ENCODE data around the gene PHLDA2. TPM values are rescaled to one million over a fixed set of nuclear protein-coding genes. Genes with fewer than 3 reads are reported as not detected.

Gene PHLDA2
- polyA plus RNA-seq, 2 of the 4 experiments (the other 2 are of a cell fraction) = 7.0 to 49.6 TPM

- no peak for DNase-seq (ENCODE audit: low read depth in 1 of 2, low spot score in 1 of 2)
Measured at GRCh38 chr11:2942447-2942846, 13.2 kb upstream of the PHLDA2 start.

DNA sequence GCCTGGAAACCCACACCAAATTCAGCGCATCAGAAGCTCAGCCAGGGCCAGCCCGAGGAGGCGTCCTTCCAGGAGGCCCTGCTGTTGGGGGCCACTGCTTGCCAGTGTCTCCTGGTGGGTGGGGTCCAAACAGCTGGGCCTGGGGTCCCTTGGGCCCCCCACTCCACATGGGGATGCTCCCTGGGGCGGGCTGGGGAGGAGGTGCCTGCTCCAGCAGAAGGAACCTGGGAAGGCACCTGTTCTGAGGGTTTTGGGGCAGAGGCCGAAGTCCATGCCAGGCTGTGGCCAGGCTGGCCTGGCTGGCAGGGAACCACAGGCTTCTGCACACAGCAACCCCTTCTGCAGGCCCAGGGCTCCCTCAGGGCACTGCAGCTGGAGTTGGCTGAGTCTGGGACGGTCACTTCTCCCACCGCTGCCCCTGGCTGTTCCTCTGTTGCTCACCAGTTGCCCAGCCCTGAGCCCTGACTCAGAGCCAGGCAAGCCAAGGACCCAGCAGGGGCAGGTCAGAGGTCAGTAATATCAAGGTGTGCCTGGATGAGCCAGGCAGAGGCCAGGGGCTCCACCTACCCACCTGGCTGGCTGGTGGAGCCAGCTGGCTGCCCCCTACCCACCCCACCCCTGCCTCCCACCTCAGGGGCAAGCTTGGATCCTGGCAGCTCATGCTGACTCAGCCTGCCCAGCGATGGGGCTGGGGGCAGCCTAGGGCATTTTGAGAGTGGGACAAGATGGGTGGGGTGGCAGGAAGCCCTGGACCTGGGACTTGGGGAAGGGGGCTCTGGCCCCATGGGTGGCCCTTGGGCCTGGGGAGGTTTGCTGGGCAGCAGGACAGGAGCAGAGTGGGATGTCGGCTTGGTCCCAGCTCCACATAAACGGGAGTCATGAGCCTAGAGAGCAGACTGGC, 12.0 kb upstream of the PHLDA2 start:
- CTCF ChIA-PET = interaction anchor here (0.7 to 7.6 kb wide), 8 partner anchors 9 to 151 kb away, joined by 3 to 74 read pairs (median 4); partner anchors contain the start of gene PHLDA2
- Histone ChIP-seq H3K4me3 (no peak overlapping the region), H3K9me3 (peaks cover 20% of the 10 kb centered on the region), H3K27ac (peak overlapping the region; percentile 68 to 85), H3K4me1 (peaks cover 23% of the 10 kb centered on the region), H3K4me2 (peak overlapping the region; percentile 65)
- POLR2A ChIA-PET = interaction anchor here (0.6 to 2.8 kb wide), 3 partner anchors 11 to 34 kb away, joined by 3 to 16 read pairs (median 3); partner anchors contain the start of gene PHLDA2
- 43% methylated on average over 7 of the region's 10 CpGs for WGBS (ENCODE audit: missing lambda C conversion rate)
- FAIRE-seq (no peak), ATAC-seq (peak; percentile 74 to 76), DNase-seq (ENCODE audit: low read depth in 1 of 2, low spot score in 1 of 2) (peak in 1 of 2 experiments; percentile 56)
- no peak for TF ChIP-seq TFCP2L1 (CRISPR knock-in tag; IDR thresholded peaks at IDR 0.05)
- peak; percentile 33 for TF ChIP-seq MAFK (IDR thresholded peaks at IDR 0.05; ENCODE audit: partially characterized antibody)

More at GRCh38 chr11:2942447-2942846, 13.2 kb upstream of the PHLDA2 start:
- no peak for ATAC-seq
- peak overlapping the region in 1 of 2 experiments; percentile 21; a peak in 1 of 6 replicates for H3K27ac ChIP-seq
- H3K4me1 ChIP-seq = peaks cover 23% of the 10 kb centered on the region
- no peak for TF ChIP-seq BHLHE40 (IDR thresholded peaks at IDR 0.05; ENCODE audit: low read depth, low read length)
- TF ChIP-seq GATA3 (IDR thresholded peaks at IDR 0.05; ENCODE audit: borderline replicate concordance) = no peak
- no peak for TF ChIP-seq FOSL2 (IDR thresholded peaks at IDR 0.05)
- no peak for TF ChIP-seq FOSL2 (CRISPR knock-in tag; IDR thresholded peaks at IDR 0.05)
- no peak for TF ChIP-seq ZFP36 (IDR thresholded peaks at IDR 0.05; ENCODE audit: borderline replicate concordance, partially characterized antibody)
- TF ChIP-seq ATOH8 (CRISPR knock-in tag; IDR thresholded peaks at IDR 0.05; ENCODE audit: low read depth) = no peak
- no peak for TF ChIP-seq KDM5A (IDR thresholded peaks at IDR 0.05)
- TF ChIP-seq, protein P1, sequence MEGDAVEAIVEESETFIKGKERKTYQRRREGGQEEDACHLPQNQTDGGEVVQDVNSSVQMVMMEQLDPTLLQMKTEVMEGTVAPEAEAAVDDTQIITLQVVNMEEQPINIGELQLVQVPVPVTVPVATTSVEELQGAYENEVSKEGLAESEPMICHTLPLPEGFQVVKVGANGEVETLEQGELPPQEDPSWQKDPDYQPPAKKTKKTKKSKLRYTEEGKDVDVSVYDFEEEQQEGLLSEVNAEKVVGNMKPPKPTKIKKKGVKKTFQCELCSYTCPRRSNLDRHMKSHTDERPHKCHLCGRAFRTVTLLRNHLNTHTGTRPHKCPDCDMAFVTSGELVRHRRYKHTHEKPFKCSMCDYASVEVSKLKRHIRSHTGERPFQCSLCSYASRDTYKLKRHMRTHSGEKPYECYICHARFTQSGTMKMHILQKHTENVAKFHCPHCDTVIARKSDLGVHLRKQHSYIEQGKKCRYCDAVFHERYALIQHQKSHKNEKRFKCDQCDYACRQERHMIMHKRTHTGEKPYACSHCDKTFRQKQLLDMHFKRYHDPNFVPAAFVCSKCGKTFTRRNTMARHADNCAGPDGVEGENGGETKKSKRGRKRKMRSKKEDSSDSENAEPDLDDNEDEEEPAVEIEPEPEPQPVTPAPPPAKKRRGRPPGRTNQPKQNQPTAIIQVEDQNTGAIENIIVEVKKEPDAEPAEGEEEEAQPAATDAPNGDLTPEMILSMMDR (IDR thresholded peaks at IDR 0.05) = no peak
- TF ChIP-seq TFCP2L1 (CRISPR knock-in tag; IDR thresholded peaks at IDR 0.05) = no peak
- TF ChIP-seq CEBPB (IDR thresholded peaks at IDR 0.05) = no peak
- no peak for TF ChIP-seq HOXB13 (CRISPR knock-in tag; IDR thresholded peaks at IDR 0.05; ENCODE audit: low read depth)
- TF ChIP-seq ESRRA (IDR thresholded peaks at IDR 0.05; ENCODE audit: borderline replicate concordance, low read length) = no peak
- TF ChIP-seq EP300 (IDR thresholded peaks at IDR 0.05) = no peak
- no peak for TF ChIP-seq RFX5 (IDR thresholded peaks at IDR 0.05)
- no peak for TF ChIP-seq POLR2AphosphoS2 (conservative IDR thresholded peaks at IDR 0.05; ENCODE audit: low read length)
- TF ChIP-seq POLR2A (IDR thresholded peaks at IDR 0.05; ENCODE audit: low read length) = no peak
- TF ChIP-seq HES2 (IDR thresholded peaks at IDR 0.05) = no peak
- TF ChIP-seq CBX8 (IDR thresholded peaks at IDR 0.05) = no peak
- no peak for TF ChIP-seq NFE2L2 (conservative IDR thresholded peaks at IDR 0.05; ENCODE audit: low read length)
- TF ChIP-seq HOXA7 (CRISPR knock-in tag; IDR thresholded peaks at IDR 0.05) = no peak
- H3K4me3 ChIP-seq = no peak overlapping the region
- CTCF ChIA-PET = interaction anchor here (0.6 to 7.6 kb wide), 6 partner anchors 10 to 149 kb away, joined by 3 to 74 read pairs (median 5); partner anchors contain the start of gene PHLDA2
- FAIRE-seq = no peak
- no peak overlapping the region for H3K4me2 ChIP-seq
- H3K9me3 ChIP-seq = peaks cover 19% of the 10 kb centered on the region
- 79% methylated on average over 5 of the region's 13 CpGs for WGBS (ENCODE audit: missing lambda C conversion rate)
- POLR2A ChIA-PET = interaction anchor here (1.3 to 2.8 kb wide), 2 partner anchors 9 to 13 kb away, joined by 3 to 16 read pairs; partner anchors contain the start of gene PHLDA2

Data from A549 (cell line).